ENCODE measurements around the gene ERG28.

The ERG28 gene

DNA sequence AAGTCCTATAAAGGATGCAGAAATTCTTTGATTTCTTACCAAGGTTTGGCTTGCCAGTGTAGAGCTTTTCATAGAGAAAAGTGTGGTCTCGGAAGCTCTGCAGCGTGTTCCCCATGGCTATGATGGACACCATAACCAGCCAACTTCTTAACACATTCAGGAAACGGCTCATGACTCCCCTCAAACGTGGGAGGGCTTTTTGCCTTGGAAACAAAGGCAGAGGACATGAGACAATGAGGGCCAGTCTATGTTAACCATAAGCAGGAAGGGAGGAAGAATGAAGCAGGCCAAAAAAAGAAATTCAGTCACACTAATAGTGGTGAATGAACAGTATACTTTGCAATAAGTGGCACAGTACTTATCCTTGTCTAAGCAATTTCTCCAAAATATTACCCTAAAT lies 3.3 kb downstream of the ERG28 start:
- no peak for DNase-seq

DNA sequence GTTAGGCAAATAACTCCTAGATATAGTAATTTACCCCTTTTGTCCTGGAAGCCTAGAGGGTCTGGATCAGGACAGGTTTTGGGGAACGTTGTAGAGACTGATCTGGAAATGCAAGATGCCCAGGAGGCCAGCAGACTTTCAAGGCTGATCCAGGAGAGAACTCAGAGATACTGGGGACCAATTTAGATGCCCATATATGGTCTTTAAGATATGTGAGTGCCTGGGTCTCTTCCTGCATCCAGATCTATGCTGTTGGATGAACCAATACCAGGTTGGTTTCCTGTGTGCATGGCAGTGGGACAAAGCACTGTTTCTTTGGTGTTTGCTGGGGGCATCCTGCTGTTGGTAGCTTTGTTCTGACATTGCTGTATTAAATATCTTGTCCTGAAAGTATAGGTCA lies 5.4 kb downstream of the ERG28 start:
- DNase-seq, result no peak

DNA sequence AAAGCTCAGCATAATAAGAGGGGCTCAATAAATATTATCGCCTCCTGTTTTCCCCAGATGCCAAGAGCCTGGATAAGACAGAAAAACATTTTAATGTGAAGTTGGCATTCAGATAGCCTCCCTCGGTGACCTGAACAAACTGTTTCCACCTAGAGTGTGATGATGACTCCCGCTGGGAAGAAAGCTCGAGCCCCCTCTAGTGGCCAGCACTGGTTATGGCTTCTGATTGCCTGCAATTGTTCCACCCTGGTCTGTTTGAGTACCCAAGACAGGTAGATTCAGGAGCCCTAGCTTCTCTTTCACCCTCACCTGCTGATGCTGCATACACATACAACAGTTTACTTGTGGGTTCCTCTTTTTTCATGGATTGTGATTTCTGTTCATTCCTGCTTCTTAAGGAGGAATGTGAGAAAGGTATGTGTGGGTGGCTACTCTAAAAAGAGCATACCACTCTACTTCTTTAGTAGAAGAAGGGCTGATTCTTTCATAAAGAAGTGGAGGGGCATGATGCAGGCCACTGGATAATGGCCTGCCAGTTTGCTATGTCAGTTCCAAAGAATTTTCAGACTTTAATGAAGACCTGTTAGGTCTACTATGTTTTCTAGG lies 6.4 kb downstream of the ERG28 start:
- peak; percentile 59 for DNase-seq

DNA sequence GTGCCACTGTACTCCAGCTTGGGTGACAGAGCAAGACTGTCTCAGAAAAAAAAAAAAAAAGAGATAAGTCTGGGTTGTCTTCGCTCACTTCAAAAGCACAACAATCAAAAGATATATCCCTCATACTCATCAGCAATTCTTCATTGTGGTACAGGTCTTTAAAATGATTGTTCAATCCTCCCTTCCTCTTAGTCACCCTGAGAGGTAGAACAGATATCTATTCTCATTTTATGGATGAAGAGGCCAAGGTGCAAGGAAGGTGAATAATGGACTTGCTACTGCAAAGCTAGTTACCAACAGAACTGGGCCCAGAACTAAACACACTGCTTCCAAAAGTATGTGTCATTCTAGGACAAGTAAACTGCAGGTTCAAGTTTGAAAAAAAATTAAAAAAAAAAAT lies 7.1 kb downstream of the ERG28 start:
- no peak for DNase-seq

DNA sequence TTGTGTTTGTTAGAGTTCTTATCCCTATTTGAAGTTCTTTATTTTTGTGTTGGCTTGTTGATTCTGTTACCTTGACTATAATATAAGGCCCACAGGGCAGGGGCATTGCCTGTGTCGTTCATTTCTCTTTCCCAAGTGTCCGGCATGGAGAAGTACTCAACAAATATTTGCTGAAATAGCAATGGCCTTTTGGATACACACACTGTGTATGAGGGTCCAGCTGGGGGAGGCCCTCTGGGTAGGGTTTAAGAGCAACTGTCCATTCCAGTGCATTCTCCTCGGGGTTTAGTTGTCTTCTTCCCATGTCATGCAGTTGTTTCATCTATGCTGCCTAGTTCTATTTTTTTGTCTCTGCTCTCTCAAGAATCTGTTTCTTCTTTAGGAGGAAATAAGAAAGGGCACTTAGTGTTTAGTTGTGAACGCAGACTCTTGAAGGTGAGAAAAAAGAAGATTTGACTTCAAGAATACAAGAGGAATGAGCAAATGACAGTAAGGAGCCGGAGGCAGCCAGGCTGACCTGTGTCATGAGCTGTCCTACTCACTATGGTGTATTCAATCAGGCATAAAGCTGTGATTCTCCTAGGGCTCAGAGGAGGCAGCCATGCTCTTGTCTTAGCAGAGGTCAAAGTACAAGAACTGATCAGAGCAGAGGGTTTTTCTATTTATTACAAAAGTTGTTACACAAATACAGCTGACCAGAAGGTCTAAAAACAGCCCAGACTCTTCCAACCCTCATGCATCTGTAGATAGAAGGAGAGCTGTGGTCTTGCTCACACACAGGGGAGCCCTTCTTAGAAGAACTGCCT lies 10.2 kb downstream of the ERG28 start:
- no peak for DNase-seq

DNA sequence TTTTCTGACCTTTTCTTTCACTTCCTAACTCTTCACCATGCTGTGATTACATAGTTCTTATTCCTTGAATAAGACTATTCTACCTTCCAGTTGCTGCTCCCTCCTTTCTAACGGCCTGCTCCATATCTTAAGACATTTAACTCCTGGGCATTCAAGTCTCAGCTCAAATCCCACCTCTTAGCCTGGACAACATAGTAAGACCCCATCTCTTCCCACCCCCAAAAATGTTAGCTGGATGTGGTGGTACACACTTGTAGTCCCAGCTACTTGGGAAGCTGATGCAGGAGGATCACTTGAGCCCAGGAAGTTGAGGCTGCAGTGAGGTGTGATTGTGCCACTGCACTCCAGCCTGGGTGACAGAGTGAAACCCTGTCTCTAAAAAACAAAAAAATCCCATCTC lies 10.9 kb downstream of the ERG28 start:
- no peak for DNase-seq

DNA sequence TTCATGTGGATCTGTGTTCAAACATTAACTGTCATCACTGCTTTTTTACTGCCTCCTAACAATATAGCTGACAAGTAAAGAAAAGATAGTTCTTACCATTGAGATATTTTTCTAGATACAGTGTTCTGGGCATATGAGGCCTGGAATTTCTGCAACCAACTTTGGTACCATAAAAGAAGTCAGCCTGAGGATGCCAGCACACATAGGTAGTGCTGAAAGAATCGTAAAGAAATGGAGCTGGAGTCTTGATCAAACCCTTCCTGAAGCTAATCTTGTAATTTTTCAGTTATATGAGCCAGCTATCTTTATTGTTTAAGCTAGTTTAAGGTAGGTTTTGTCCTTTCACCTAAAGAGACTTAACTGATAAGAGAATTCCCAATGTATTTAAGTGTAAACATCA lies 11.3 kb downstream of the ERG28 start:
- no peak for DNase-seq

DNA sequence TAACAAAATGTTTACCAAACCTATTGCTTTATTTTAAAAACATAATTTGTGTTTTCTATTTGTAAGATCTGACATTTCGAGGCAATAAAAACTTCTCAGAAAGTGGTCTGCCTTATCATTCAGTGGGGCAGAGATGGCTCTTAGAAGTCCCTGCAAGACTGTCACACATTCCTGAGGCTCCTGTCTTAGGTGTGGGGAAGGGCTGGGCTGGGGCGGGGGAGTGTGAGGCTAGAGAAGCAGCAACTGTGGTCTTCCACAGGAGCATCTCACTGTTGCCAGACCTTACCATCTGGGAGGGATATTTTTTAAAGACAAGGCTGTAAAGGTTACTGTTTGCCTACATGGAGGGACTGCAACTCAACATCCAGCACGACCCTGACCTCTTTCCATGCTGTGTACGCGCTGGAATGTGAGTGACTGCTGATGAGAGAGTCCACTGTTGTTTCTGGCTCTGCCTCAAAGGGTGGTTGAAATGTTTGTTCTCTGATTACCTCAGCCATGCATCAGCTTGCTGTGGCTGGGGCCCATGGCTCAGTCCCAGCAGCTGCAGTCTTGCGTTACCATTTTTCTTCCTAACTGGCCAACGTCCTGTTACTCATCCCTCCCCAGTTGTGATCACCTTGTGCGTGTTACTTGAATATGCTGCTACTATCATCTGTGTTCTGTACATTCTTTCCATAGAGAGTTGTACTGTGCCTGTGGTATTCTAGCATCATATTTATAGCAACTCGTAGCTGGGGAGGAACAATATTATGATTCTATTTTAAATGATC lies 12.4 kb downstream of the ERG28 start:
- no peak for DNase-seq

DNA sequence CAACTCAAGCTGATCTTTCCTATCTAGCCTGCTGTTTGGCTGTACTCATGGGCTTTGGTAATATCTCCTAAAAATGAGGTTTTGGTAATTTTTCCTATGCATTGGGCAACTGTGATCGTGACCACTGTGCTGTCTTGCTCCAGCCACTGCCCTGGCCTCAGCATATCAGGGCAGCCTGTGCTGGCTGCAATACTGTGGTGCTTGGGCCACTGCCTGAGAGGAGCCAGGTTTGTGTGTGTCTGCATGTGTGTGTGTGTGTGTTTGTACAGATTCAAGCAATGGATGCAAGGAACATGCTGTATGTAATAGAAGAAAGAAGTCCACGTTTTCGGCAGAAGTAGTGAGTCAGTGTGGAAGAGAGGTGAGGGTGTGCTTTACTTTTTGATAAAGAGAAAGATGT lies 13.0 kb downstream of the ERG28 start:
- DNase-seq, result no peak

DNA sequence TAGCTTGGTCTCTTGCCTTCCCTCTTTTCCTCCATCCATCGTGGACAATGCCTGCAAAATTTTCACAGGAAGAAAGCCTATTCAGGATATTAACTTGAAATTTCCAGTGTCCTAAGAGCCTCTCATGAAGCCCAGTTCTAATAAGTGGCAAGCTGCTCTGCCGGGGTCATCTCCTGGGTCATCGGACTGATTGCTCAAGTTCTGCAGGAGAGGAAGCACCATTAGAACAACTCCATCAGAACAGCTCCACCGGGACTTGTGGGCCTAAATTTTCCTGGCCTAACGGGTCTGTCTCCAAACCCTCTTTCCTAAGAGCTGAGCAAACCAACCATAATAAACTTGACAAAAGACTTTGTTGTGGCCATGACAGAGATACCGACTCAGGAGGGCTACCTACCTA lies 13.9 kb downstream of the ERG28 start:
- no peak for DNase-seq

DNA sequence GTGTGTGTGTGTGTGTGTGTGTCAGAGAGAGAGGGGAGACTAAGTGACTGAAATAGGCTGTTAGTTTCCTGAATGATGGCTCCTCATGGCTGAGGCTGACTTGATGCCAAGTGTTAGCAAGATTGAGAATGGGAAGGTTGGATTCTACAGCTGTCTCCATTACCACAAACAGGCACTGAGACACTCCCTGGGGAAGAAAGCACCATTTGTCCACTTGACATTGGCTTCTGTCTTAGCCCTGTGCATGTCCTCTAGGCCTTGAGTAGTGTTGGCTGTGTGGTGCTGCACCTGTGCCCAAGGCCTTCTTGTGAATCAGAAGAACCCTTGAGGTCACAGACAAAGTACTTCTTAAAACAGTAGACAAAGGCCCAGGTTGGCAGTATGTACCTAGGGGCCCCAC lies 15.6 kb downstream of the ERG28 start:
- no peak for DNase-seq

DNA sequence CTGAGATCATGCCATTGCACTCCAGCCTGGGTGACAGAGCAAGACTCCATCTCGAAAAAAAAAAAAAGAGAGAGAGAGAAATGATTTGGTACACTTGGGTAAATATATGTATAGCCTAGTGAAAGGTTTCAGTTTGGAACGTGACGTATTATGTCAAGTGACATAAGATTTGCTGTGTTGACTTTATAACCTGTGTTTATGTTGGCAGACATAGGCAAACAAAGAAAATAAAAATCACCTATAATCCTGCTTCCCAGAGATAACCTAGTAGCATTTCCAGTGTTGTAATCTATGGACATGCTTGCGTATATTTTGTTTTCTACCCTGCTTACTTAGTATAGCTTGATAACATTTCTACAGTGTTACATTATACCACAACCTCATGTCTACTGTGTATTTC lies 16.7 kb downstream of the ERG28 start:
- DNase-seq, result no peak

DNA sequence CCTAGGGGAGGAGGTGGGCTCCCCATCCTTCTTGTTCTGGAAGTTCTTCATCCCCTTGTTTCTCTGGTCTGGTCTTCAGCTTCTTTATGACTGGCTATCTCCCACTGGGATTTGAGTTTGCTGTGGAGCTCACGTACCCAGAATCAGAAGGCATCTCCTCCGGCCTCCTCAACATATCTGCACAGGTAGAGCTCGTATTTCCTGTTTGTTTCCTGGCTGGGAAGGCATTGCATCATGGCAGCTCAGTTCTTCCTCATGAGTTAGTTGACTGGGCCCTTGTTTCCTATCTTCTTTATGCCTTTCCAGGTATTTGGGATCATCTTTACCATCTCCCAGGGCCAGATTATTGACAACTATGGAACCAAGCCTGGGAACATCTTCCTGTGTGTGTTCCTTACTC lies 19.8 kb downstream of the ERG28 start:
- no peak for DNase-seq

DNA sequence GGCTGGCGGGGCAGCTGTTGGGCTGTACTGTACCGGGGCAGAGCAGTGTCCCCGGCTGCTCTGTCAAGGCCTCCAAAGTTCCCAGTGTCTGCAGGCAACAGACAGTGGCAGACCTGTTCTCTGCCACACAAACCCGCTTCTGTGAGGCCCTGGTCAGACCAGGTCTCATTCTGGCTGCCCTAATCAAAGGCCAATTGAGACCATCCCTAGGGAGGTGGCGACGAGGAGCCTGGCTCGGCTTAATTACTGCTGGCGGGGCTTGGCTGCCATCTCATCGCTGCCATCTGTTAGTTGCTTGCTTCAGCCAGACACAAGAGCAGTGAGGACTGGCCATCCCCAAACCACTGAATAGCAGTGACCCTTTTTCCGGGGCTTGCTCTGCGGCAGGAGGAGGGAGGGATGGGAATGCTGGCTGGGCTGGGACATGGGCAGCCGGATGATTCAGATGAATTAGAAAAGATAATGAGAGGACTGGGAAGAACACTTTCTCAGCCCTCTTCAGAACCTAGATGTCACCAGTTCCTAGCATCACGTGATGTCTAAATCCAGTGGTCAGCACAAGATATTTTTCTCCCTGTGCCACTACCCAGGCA lies 24.5 kb downstream of the ERG28 start:
- DNase-seq, result no peak

DNA sequence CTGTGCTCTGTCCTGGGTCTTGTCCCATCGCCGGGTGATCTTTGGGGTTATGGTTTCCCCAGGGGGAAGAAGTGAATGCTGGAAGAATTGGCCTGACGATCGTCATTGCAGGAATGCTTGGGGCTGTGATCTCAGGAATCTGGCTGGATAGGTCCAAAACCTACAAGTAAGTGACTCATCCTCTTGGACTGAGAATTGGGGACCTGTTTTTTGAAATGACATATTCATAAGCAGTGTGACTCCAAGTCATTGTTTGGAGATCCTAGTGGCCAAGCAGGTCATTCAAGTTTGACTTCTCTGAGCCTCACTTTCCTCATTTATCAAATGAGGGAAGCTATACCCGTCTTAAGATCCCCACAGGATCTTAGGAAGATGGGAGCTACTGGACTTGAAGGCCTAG lies 25.8 kb downstream of the ERG28 start:
- DNase-seq, result no peak

DNA sequence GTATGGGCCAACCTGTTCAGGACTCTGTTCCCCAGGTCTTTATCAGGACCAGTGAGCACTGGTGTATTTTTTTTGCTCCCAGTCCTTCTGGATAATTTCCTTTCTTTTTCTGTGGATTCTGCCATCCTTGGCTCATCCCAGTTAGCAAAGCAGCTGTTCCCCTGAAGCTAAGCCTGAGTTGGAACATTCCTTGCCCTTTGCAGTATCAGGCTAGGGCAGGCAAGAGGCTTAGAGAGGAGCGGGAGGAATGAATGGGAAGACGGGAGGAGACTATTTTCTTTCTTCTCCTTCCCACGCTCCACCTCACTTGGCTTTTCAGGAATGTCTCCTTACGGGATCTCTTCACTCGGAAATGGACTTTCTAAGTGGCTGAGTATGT lies 29.2 kb downstream of the ERG28 start:
- no peak for DNase-seq

DNA sequence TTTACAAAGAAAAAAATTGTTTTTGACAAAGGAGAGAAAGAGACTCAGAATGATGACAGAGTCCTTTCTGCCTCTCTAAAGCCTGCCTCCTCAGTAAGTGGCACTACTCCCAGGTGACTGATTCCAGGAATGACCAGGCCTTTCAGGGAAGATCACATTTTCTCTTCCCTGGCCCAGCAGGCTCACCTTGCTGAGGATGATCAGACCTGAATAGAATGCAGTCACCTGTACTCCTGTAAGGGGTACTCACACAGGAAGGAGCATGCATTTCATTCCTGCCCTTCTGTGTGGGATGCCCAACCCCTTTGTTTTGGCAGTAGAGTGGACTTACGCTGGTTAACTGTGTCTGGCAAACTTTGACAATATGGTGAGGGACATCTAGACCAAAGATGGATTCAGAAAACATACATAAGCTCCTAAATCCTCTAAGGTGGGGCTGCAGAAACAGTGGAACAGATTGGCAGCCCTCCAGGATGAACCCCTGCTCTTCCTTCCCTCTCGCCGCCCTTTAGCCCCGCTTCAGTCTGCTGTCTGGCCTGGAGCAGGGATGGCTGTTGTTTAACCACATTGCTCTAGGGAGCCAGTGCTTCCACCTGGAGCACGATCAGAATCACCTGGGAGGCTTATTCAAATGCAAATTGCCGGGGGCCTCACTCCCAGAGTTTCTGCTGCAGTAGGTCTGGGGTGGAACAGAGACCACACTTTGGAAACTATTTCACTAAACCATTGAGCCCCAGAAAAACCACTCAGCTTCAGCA lies 29.8 kb downstream of the ERG28 start:
- DNase-seq, result no peak

DNA sequence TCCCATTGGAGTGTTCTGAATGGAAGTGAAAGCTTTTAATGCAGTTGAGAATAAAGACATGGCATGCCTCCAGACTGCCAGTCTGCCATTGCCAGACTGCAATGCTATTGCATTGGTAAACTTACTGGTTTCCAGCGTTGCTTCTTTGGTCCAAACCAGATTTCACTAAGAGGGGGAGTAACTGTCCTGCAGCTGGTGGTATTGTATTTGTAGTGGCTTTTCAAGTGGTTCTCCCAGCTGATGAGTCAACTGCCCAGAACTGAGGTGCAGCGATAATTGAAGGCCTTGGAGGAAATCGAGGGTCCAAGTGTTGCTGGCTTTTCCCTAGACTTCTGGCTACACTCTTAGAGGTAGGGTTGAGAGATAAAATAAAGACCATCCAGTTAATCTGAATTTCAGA lies 31.9 kb downstream of the ERG28 start:
- no peak for DNase-seq

DNA sequence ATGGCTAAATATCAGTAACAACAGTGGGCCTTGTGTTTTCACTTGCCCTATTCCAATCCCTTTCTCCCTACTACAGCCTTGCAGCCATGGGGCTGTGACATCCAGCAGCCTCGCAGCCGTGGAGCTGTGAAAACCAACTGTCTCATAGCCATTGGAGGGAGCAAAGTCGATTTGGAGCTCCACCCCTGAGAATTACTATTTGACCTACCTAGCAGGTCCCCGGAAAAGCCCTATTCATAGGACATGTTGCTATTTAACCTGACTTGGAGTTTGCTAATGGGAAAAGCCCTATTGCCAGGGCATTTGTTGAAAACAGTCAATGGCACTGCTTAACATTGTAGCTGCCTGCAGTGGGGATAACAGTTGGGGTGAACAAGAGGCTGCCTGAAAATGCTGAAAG lies 33.3 kb downstream of the ERG28 start:
- no peak for DNase-seq

DNA sequence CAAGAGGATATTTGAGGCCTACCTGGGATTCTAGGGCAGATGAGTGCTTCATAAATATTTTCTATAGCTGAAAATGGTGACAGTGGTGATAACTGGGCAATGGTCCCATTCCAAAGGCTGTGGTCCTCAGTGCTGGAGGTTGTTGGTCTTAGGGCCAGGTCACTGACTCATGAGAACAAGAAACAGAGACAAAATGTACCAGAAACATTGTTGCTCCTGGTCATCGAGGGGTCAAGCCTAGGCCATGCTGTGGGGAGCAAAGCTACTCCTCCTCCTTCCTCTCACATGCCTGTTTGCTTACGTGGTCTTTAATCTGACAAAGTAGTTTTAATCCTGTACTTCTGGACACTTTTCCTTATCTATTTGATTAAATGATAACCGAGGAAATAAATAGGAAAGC lies 33.8 kb downstream of the ERG28 start:
- no peak for DNase-seq

DNA sequence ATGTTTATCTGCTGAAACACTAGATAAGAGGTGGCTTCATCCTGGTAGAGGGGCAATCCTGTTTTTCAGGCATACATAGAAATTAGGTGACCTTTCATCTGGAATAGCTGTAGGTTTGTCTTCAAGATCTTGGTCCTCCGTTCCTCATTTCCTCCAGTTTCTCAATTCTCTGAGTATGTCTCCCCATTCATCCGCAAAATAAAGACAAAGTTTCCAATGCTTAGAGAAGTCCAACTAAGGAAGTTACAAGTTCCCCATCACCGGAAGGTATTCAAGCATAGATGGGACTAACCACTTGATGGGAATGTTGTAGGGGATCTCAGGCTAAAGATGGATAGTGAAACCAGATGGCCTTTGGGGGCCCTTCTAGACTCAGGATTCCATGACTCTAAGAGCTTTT lies 34.3 kb downstream of the ERG28 start:
- DNase-seq, result no peak

DNA sequence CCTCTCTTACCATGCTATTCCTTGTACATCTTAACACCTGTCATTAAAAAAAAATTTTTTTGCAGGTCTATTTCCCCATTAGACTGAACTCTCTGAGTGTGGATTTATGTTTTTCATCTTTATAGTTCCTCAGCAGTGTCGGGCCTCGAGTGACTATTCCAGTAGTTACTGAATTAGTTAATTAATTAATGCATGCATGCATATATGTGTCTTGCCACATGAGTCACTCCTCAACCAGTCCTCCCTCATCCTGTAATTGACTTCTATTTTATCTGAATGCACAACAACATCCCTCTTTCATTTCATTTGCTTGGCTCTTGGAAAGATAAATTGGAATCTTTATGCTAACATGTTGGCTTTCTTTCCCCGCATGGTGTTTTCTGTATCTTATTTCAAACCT lies 35.6 kb downstream of the ERG28 start:
- no peak for DNase-seq

DNA sequence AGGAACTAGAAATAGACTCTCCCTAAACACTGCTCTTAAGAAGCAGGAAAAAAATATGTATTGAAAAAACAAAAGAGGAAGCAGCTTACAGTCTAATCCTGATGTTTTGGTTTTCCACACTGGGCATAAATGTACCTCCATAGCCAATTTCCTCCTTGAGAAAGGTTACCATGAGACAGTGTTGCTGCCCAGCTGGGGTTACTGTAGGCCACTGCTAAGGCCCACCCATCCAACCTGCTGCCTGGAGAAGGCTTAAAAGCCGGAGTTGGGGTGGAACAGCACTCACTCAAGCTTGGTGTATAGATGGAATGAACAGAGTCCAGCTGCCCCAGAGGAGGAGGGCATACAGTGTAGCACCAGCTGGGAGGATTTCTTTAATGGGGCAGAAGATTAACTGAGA lies 41.1 kb downstream of the ERG28 start:
- no peak for DNase-seq
